MM.1S (cell line): ENCODE measurements around the gene CPEB4.

Source experiments
- DNase-seq: peaks from one replicate; pipeline ENCODE4 v3.0.0-alpha.2; 2015
- H2AFZ ChIP-seq: fragments of 300-600 bp; sonication (generic); 2 replicates; pipeline ENCODE4 v1.6.0; 2016; ENCODE audit warnings: antibody characterized with exemption, low read length
- H3F3A ChIP-seq: fragments of 300-600 bp; sonication (generic); 2 replicates; pipeline ENCODE4 v1.6.1; 2016; ENCODE audit warnings: mild to moderate bottlenecking, antibody characterized with exemption, low read length, moderate library complexity, mixed read lengths; ENCODE audit not compliant: insufficient read depth
- H3K27ac ChIP-seq: fragments of 300-600 bp; sonication (generic); 2 replicates; pipeline ENCODE4 v1.5.1; 2016; ENCODE audit warnings: mild to moderate bottlenecking, low read length
- H3K27me3 ChIP-seq: fragments of 300-600 bp; sonication (generic); replicated peaks from 2 replicates; pipeline ENCODE4 v1.6.0; 2016; ENCODE audit warnings: low read length; ENCODE audit not compliant: insufficient read depth
- H3K36me3 ChIP-seq: fragments of 300-600 bp; sonication (generic); replicated peaks from 2 replicates; pipeline ENCODE4 v1.6.1; 2016; ENCODE audit warnings: mild to moderate bottlenecking, low read length, mixed read lengths; ENCODE audit not compliant: insufficient read depth
- H3K4me1 ChIP-seq: fragments of 300-600 bp; sonication (generic); 2 replicates; pipeline ENCODE4 v1.6.1; 2016; ENCODE audit warnings: low read length, mixed read lengths
- H3K4me2 ChIP-seq: fragments of 300-600 bp; sonication (generic); 2 replicates; pipeline ENCODE4 v1.6.0; 2016; ENCODE audit warnings: low read depth, low read length
- H3K4me3 ChIP-seq: fragments of 300-600 bp; sonication (generic); 2 replicates; pipeline ENCODE4 v1.5.1; 2016; ENCODE audit warnings: low read length, mixed read lengths
- H3K79me2 ChIP-seq: fragments of 300-600 bp; sonication (generic); 2 replicates; pipeline ENCODE4 v1.6.1; 2016; ENCODE audit warnings: mixed run types, low read length, mixed read lengths
- H3K9ac ChIP-seq: fragments of 300-600 bp; sonication (generic); 2 replicates; pipeline ENCODE4 v1.6.1; 2016; ENCODE audit warnings: low read length, mixed read lengths
- H3K9me2 ChIP-seq: fragments of 300-600 bp; sonication (generic); replicated peaks from 2 replicates; pipeline ENCODE4 v1.6.1; 2016; ENCODE audit warnings: mild to moderate bottlenecking, low read length, mixed read lengths; ENCODE audit not compliant: insufficient read depth
- H3K9me3 ChIP-seq: fragments of 300-600 bp; sonication (generic); replicated peaks from 2 replicates; pipeline ENCODE4 v1.6.1; 2016; ENCODE audit warnings: mild to moderate bottlenecking, low read length, mixed read lengths; ENCODE audit not compliant: insufficient read depth
- H4K20me1 ChIP-seq: fragments of 300-600 bp; sonication (generic); 2 replicates; pipeline ENCODE4 v1.6.1; 2016; ENCODE audit warnings: mild to moderate bottlenecking, low read length, moderate library complexity, mixed read lengths; ENCODE audit not compliant: insufficient read depth
- EZH2 ChIP-seq: fragments of 300-600 bp; sonication (generic); optimal IDR thresholded peaks from 2 replicates; pipeline ENCODE3; 2017; ENCODE audit warnings: low read depth, mild to moderate bottlenecking, antibody characterized with exemption, low read length, mixed read lengths
- EZH2phosphoT487 ChIP-seq: fragments of 300-600 bp; sonication (generic); IDR thresholded peaks from 2 replicates; pipeline ENCODE4 v1.6.1; 2018; ENCODE audit warnings: antibody characterized with exemption, low read length
- TF ChIP-seq, protein P1 (sequence below): fragments of 300-600 bp; sonication (generic); IDR thresholded peaks from 2 replicates; pipeline ENCODE4 v1.5.1; 2016; ENCODE audit warnings: antibody characterized with exemption, low read length, mixed read lengths

Gene CPEB4

DNA sequence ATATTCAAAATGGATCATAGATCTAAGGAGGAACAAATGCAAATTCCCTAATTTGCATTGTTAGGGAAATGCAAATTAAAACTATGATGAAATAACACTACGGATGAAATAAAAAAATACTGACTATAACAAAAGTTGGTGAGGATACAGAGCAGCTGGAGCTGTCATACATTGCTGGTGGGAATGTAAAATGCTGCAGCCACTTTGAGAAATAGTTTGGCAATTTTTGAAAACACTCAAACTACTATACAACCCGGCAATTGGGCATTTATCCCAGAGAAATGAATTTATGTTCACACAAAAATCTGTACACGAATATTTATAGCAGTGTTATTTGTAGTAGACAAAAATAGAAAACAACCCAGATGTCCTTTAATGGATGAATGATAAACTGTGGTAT lies 123.3 kb downstream of the CPEB4 start:
- Histone ChIP-seq H3K4me2 (no peak overlapping the region), H3K4me3 (no peak overlapping the region), H4K20me1 (no peaks in the 10 kb centered on the region), H3K27me3 (no peaks in the 10 kb centered on the region), H3K4me1 (no peaks in the 10 kb centered on the region), H3K9me3 (no peaks in the 10 kb centered on the region), H3F3A (no peaks in the 10 kb centered on the region), H3K9me2 (no peaks in the 10 kb centered on the region), H2AFZ (no peak overlapping the region), H3K79me2 (no peaks in the 10 kb centered on the region), H3K27ac (no peak overlapping the region), H3K9ac (no peak overlapping the region), H3K36me3 (no peaks in the 10 kb centered on the region)
- TF ChIP-seq EZH2 (no peak), EZH2phosphoT487 (no peak)
- TF ChIP-seq, protein P1, sequence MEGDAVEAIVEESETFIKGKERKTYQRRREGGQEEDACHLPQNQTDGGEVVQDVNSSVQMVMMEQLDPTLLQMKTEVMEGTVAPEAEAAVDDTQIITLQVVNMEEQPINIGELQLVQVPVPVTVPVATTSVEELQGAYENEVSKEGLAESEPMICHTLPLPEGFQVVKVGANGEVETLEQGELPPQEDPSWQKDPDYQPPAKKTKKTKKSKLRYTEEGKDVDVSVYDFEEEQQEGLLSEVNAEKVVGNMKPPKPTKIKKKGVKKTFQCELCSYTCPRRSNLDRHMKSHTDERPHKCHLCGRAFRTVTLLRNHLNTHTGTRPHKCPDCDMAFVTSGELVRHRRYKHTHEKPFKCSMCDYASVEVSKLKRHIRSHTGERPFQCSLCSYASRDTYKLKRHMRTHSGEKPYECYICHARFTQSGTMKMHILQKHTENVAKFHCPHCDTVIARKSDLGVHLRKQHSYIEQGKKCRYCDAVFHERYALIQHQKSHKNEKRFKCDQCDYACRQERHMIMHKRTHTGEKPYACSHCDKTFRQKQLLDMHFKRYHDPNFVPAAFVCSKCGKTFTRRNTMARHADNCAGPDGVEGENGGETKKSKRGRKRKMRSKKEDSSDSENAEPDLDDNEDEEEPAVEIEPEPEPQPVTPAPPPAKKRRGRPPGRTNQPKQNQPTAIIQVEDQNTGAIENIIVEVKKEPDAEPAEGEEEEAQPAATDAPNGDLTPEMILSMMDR: no peak
- DNase-seq: no peak
